SU-DHL-6 (cell line): ENCODE data around the gene UBASH3B.

Experiments
- EZH2phosphoT487 ChIP-seq: fragments of 200-600 bp; sonication (generic), shearing (Covaris generic); conservative IDR thresholded peaks from 2 replicates; pipeline ENCODE4 v1.6.1; 2018; ENCODE audit warnings: mild to moderate bottlenecking, antibody characterized with exemption, low read length, moderate library complexity, mixed read lengths
- TF ChIP-seq, protein P1 (sequence below): fragments of 200-600 bp; sonication (generic); IDR thresholded peaks from one replicate; pipeline ENCODE4 v1.5.1; 2017; ENCODE audit warnings: antibody characterized with exemption, mild to moderate bottlenecking, low read length, moderate library complexity; ENCODE audit not compliant: insufficient read depth, poor library complexity, severe bottlenecking

DNA sequence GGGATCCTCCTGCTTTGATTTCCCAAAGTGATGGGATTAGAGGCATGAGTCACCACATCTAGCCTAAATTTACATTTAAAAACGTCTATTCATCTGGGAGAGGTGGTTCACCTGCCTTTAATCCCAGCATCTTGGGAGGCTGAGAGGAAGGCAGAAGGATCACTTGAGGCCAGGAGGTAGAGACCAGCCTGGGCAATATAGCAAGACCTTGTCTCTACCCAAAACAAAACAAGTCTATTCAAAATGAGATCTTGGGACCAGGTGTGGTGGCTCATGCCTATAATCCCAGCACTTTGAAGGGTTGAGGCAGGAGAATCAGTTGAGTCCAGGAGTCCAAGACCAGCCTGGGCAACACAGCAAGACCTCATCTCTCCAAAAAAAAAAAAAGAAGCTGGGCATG, 4.9 kb upstream of the UBASH3B start:
- TF ChIP-seq, protein P1, sequence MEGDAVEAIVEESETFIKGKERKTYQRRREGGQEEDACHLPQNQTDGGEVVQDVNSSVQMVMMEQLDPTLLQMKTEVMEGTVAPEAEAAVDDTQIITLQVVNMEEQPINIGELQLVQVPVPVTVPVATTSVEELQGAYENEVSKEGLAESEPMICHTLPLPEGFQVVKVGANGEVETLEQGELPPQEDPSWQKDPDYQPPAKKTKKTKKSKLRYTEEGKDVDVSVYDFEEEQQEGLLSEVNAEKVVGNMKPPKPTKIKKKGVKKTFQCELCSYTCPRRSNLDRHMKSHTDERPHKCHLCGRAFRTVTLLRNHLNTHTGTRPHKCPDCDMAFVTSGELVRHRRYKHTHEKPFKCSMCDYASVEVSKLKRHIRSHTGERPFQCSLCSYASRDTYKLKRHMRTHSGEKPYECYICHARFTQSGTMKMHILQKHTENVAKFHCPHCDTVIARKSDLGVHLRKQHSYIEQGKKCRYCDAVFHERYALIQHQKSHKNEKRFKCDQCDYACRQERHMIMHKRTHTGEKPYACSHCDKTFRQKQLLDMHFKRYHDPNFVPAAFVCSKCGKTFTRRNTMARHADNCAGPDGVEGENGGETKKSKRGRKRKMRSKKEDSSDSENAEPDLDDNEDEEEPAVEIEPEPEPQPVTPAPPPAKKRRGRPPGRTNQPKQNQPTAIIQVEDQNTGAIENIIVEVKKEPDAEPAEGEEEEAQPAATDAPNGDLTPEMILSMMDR: no peak
- TF ChIP-seq EZH2phosphoT487: no peak
